Endothelial cell of umbilical vein (primary cell): ENCODE measurements around the gene PLEKHF1.

Experiments
- FOS ChIP-seq: IDR thresholded peaks from 2 replicates; pipeline ENCODE4 v1.6.1; 2011; ENCODE audit warnings: mild to moderate bottlenecking, low read length, moderate library complexity, borderline replicate concordance; ENCODE audit not compliant: insufficient read depth
- GATA2 ChIP-seq: IDR thresholded peaks from 2 replicates; pipeline ENCODE4 v1.7.0; 2011; ENCODE audit warnings: low read depth, mild to moderate bottlenecking, moderate library complexity, mixed read lengths, low read length; ENCODE audit not compliant: insufficient read length, insufficient read depth
- POLR2A ChIP-seq: IDR thresholded peaks from 2 replicates; pipeline ENCODE4 v1.6.1; 2012; ENCODE audit warnings: low read depth, mild to moderate bottlenecking, control low read depth, low read length
- TF ChIP-seq, protein P1 (sequence below), 2 donors: IDR thresholded peaks; 1 replicate in 1 of 2; 2 replicates in 1 of 2; pipeline ENCODE4 v1.5.1; 2011; ENCODE audit warnings: low read length in 2 of 2, mild to moderate bottlenecking in 2 of 2, moderate library complexity in 2 of 2, control low read depth in 1 of 2, inconsistent platforms in 1 of 2, low read depth in 1 of 2; ENCODE audit not compliant: insufficient read depth in 1 of 2; ENCODE audit errors: extremely low read depth in 1 of 2

- TF ChIP-seq, protein P1, sequence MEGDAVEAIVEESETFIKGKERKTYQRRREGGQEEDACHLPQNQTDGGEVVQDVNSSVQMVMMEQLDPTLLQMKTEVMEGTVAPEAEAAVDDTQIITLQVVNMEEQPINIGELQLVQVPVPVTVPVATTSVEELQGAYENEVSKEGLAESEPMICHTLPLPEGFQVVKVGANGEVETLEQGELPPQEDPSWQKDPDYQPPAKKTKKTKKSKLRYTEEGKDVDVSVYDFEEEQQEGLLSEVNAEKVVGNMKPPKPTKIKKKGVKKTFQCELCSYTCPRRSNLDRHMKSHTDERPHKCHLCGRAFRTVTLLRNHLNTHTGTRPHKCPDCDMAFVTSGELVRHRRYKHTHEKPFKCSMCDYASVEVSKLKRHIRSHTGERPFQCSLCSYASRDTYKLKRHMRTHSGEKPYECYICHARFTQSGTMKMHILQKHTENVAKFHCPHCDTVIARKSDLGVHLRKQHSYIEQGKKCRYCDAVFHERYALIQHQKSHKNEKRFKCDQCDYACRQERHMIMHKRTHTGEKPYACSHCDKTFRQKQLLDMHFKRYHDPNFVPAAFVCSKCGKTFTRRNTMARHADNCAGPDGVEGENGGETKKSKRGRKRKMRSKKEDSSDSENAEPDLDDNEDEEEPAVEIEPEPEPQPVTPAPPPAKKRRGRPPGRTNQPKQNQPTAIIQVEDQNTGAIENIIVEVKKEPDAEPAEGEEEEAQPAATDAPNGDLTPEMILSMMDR (IDR thresholded peaks at IDR 0.05; ENCODE audit: extremely low read depth in 1 of 2, insufficient read depth in 1 of 2, low read depth in 1 of 2, low read length in 2 of 2): no peak
- TF ChIP-seq FOS: no peak
- no peak for TF ChIP-seq POLR2A
- no peak for TF ChIP-seq GATA2
Observed at GRCh38 chr19:29670255-29670654, 5.0 kb downstream of the PLEKHF1 start.
